GM12878 (cell line): ENCODE results near the gene PSMB8. TPM values are rescaled to one million over a fixed set of nuclear protein-coding genes. Genes with fewer than 3 reads are reported as not detected.

Experiments used
- ASH2L ChIP-seq: fragments of 300-600, 200-600 bp; sonication (generic); IDR thresholded peaks from 2 replicates; pipeline ENCODE4 v1.6.1; 2017; ENCODE audit warnings: low read depth, mild to moderate bottlenecking, borderline replicate concordance
- BRCA1 ChIP-seq: IDR thresholded peaks from 2 replicates; pipeline ENCODE4 v1.6.1; 2011; ENCODE audit warnings: low read depth, low read length, improper control_type of control experiment
- GATAD2B ChIP-seq: fragments of 450-650 bp; conservative IDR thresholded peaks from 2 replicates; pipeline ENCODE4 v1.6.1; 2017; ENCODE audit warnings: low read depth, mild to moderate bottlenecking, moderate library complexity
- JUND ChIP-seq: IDR thresholded peaks from 2 replicates; pipeline ENCODE4 v1.6.1; 2012; ENCODE audit warnings: low read depth, mild to moderate bottlenecking, low read length, improper control_type of control experiment, moderate library complexity
- MTA3 ChIP-seq: IDR thresholded peaks from 2 replicates; pipeline ENCODE4 v1.6.1; 2012; ENCODE audit warnings: low read length, inconsistent platforms, borderline replicate concordance
- PAX8 ChIP-seq: fragments of 450-650 bp; IDR thresholded peaks from 2 replicates; pipeline ENCODE4 v1.6.1; 2017; ENCODE audit warnings: mild to moderate bottlenecking, moderate library complexity
- RELA ChIP-seq: fragments of 450-650 bp; IDR thresholded peaks from 2 replicates; pipeline ENCODE4 v1.8.0; 2014; ENCODE audit warnings: borderline replicate concordance; ENCODE audit not compliant: partially characterized antibody
- RUNX3 ChIP-seq: IDR thresholded peaks from 2 replicates; pipeline ENCODE4 v1.6.1; 2012; ENCODE audit warnings: low read length, inconsistent platforms
- SREBF2 ChIP-seq: IDR thresholded peaks from 2 replicates; pipeline ENCODE4 v1.6.1; 2012; ENCODE audit warnings: mild to moderate bottlenecking, low read length
- SRF ChIP-seq, 2 experiments: IDR thresholded peaks; 2 replicates each; pipeline ENCODE4 v1.6.1; 2011; ENCODE audit warnings: low read depth in 2 of 2, low read length in 2 of 2, mild to moderate bottlenecking in 1 of 2, moderate library complexity in 1 of 2
- TARDBP ChIP-seq: IDR thresholded peaks from 2 replicates; pipeline ENCODE4 v1.6.1; 2016; ENCODE audit warnings: borderline replicate concordance
- polyA plus RNA-seq, 11 experiments: library from polyadenylated mRNA; depleted of rRNA in 4 of 11; unstranded in 6 of 11; stranded (reverse) in 5 of 11; fragments of >200 nt; fragmentation: Nextera tagmentation in 4 of 11; fragmentation: Illumina TruSeq in 1 of 11; extraction: Ambion mirVana in 4 of 11; extraction: Trizol in 1 of 11; gene quantifications; 1 replicate in 1 of 11; 2 replicates in 10 of 11; pipeline versions ENCODE4 v1.2.1 to v1.2.3, GENCODE V29; 2011 to 2016; ENCODE audit warnings: inconsistent platforms in 2 of 11, missing spikeins in 2 of 11, low read depth in 1 of 11
- total RNA-seq, 4 experiments: library from RNA; depleted of rRNA in 3 of 4; stranded (reverse); fragments of >200 nt in 3 of 4; fragmentation: Illumina TruSeq in 1 of 4; extraction: Trizol in 1 of 4; gene quantifications; 2 replicates each; pipeline versions ENCODE4 v1.2.1 to v1.2.3, GENCODE V29; 2013 to 2021
- TF ChIP-seq, protein P1 (sequence below): IDR thresholded peaks from 2 replicates; pipeline ENCODE4 v1.6.1; 2012; ENCODE audit warnings: improper control_type of control experiment, low read depth, low read length; ENCODE audit not compliant: insufficient replicate concordance
- TF ChIP-seq, protein P2 (sequence below): fragments of 450-650 bp; IDR thresholded peaks from 2 replicates; pipeline ENCODE4 v1.6.1; 2016; ENCODE audit warnings: mild to moderate bottlenecking, moderate library complexity, borderline replicate concordance
- TF ChIP-seq, protein P3 (sequence below): fragments of 450-650 bp; IDR thresholded peaks from 2 replicates; pipeline ENCODE4 v1.6.1; 2017; ENCODE audit warnings: mild to moderate bottlenecking, moderate library complexity
- TF ChIP-seq, protein P4 (sequence below): IDR thresholded peaks from 2 replicates; pipeline ENCODE4 v1.6.1; 2012; ENCODE audit warnings: low read depth, low read length, improper control_type of control experiment
- TF ChIP-seq, protein P5 (sequence below): IDR thresholded peaks from 2 replicates; pipeline ENCODE4 v1.6.1; 2012; ENCODE audit warnings: low read depth, low read length, improper control_type of control experiment

PSMB8 gene
- total and polyA plus RNA-seq, 10 of the 15 experiments (the other 5 are each of a cell fraction or from before 2014, with no cell fraction given): 304 to 557 (median 379) TPM

DNA sequence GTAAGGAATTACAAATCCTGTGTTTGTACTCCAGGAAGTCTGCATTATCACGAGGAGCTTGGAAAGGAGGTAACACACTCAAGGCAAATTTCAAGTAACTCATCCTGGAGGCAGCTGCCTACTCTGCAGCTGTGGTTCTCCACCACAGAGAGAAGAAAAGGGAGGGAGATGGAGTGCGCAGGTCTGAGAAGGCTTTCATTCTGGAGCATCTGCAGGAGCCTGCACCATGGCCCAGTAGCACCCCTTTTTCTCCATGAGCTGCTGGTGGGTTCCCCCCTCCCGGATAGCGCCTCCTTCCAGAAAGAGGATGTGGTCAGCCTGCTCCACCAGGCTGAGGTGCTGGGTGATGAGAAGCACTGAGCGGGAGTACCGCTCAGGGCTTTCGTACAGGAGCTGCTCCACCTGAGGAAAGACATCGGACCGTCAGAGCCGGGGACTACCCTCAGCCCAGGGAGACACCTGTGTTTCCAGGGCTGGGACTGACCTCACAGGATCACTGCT, 1.6 kb upstream of the PSMB8 start (continued):
- TF ChIP-seq, protein P1, sequence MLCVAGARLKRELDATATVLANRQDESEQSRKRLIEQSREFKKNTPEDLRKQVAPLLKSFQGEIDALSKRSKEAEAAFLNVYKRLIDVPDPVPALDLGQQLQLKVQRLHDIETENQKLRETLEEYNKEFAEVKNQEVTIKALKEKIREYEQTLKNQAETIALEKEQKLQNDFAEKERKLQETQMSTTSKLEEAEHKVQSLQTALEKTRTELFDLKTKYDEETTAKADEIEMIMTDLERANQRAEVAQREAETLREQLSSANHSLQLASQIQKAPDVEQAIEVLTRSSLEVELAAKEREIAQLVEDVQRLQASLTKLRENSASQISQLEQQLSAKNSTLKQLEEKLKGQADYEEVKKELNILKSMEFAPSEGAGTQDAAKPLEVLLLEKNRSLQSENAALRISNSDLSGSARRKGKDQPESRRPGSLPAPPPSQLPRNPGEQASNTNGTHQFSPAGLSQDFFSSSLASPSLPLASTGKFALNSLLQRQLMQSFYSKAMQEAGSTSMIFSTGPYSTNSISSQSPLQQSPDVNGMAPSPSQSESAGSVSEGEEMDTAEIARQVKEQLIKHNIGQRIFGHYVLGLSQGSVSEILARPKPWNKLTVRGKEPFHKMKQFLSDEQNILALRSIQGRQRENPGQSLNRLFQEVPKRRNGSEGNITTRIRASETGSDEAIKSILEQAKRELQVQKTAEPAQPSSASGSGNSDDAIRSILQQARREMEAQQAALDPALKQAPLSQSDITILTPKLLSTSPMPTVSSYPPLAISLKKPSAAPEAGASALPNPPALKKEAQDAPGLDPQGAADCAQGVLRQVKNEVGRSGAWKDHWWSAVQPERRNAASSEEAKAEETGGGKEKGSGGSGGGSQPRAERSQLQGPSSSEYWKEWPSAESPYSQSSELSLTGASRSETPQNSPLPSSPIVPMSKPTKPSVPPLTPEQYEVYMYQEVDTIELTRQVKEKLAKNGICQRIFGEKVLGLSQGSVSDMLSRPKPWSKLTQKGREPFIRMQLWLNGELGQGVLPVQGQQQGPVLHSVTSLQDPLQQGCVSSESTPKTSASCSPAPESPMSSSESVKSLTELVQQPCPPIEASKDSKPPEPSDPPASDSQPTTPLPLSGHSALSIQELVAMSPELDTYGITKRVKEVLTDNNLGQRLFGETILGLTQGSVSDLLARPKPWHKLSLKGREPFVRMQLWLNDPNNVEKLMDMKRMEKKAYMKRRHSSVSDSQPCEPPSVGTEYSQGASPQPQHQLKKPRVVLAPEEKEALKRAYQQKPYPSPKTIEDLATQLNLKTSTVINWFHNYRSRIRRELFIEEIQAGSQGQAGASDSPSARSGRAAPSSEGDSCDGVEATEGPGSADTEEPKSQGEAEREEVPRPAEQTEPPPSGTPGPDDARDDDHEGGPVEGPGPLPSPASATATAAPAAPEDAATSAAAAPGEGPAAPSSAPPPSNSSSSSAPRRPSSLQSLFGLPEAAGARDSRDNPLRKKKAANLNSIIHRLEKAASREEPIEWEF: no peak
- TF ChIP-seq, protein P2, sequence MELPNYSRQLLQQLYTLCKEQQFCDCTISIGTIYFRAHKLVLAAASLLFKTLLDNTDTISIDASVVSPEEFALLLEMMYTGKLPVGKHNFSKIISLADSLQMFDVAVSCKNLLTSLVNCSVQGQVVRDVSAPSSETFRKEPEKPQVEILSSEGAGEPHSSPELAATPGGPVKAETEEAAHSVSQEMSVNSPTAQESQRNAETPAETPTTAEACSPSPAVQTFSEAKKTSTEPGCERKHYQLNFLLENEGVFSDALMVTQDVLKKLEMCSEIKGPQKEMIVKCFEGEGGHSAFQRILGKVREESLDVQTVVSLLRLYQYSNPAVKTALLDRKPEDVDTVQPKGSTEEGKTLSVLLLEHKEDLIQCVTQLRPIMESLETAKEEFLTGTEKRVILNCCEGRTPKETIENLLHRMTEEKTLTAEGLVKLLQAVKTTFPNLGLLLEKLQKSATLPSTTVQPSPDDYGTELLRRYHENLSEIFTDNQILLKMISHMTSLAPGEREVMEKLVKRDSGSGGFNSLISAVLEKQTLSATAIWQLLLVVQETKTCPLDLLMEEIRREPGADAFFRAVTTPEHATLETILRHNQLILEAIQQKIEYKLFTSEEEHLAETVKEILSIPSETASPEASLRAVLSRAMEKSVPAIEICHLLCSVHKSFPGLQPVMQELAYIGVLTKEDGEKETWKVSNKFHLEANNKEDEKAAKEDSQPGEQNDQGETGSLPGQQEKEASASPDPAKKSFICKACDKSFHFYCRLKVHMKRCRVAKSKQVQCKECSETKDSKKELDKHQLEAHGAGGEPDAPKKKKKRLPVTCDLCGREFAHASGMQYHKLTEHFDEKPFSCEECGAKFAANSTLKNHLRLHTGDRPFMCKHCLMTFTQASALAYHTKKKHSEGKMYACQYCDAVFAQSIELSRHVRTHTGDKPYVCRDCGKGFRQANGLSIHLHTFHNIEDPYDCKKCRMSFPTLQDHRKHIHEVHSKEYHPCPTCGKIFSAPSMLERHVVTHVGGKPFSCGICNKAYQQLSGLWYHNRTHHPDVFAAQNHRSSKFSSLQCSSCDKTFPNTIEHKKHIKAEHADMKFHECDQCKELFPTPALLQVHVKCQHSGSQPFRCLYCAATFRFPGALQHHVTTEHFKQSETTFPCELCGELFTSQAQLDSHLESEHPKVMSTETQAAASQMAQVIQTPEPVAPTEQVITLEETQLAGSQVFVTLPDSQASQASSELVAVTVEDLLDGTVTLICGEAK: no peak
- TF ChIP-seq TARDBP (no peak), JUND (no peak), SRF (IDR thresholded peaks at IDR 0.05; ENCODE audit: low read depth in 2 of 2, low read length in 2 of 2) (no peak), SREBF2 (no peak), RUNX3 (no peak), RELA (no peak), ASH2L (no peak), MTA3 (no peak), GATAD2B (no peak), PAX8 (no peak), BRCA1 (no peak)
- TF ChIP-seq, protein P3, sequence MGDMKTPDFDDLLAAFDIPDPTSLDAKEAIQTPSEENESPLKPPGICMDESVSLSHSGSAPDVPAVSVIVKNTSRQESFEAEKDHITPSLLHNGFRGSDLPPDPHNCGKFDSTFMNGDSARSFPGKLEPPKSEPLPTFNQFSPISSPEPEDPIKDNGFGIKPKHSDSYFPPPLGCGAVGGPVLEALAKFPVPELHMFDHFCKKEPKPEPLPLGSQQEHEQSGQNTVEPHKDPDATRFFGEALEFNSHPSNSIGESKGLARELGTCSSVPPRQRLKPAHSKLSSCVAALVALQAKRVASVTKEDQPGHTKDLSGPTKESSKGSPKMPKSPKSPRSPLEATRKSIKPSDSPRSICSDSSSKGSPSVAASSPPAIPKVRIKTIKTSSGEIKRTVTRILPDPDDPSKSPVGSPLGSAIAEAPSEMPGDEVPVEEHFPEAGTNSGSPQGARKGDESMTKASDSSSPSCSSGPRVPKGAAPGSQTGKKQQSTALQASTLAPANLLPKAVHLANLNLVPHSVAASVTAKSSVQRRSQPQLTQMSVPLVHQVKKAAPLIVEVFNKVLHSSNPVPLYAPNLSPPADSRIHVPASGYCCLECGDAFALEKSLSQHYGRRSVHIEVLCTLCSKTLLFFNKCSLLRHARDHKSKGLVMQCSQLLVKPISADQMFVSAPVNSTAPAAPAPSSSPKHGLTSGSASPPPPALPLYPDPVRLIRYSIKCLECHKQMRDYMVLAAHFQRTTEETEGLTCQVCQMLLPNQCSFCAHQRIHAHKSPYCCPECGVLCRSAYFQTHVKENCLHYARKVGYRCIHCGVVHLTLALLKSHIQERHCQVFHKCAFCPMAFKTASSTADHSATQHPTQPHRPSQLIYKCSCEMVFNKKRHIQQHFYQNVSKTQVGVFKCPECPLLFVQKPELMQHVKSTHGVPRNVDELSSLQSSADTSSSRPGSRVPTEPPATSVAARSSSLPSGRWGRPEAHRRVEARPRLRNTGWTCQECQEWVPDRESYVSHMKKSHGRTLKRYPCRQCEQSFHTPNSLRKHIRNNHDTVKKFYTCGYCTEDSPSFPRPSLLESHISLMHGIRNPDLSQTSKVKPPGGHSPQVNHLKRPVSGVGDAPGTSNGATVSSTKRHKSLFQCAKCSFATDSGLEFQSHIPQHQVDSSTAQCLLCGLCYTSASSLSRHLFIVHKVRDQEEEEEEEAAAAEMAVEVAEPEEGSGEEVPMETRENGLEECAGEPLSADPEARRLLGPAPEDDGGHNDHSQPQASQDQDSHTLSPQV: no peak
- TF ChIP-seq, protein P4, sequence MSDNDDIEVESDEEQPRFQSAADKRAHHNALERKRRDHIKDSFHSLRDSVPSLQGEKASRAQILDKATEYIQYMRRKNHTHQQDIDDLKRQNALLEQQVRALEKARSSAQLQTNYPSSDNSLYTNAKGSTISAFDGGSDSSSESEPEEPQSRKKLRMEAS: no peak
- TF ChIP-seq, protein P5, sequence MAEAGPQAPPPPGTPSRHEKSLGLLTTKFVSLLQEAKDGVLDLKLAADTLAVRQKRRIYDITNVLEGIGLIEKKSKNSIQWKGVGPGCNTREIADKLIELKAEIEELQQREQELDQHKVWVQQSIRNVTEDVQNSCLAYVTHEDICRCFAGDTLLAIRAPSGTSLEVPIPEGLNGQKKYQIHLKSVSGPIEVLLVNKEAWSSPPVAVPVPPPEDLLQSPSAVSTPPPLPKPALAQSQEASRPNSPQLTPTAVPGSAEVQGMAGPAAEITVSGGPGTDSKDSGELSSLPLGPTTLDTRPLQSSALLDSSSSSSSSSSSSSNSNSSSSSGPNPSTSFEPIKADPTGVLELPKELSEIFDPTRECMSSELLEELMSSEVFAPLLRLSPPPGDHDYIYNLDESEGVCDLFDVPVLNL: no peak
